Glutamatergic neuron (in vitro differentiated cells): ENCODE measurements around the gene SLC14A1. TPM values are rescaled to one million over a fixed set of nuclear protein-coding genes. Genes with fewer than 3 reads are reported as not detected.

ENCODE experiments used
- DNase-seq: peaks from one replicate; pipeline ENCODE4 v3.0.0; 2022
- H3K27ac Mint-ChIP-seq: one replicate; pipeline ENCODE4 v1.8.0; 2020; ENCODE audit warnings: mild to moderate bottlenecking, mixed read lengths, inconsistent platforms; ENCODE audit not compliant: unreplicated experiment
- H3K27me3 Mint-ChIP-seq: one replicate; pipeline ENCODE4 v1.8.0; 2020; ENCODE audit warnings: mild to moderate bottlenecking, moderate library complexity, mixed read lengths, inconsistent platforms; ENCODE audit not compliant: unreplicated experiment
- H3K36me3 Mint-ChIP-seq: one replicate; pipeline ENCODE4 v1.8.0; 2020; ENCODE audit warnings: mild to moderate bottlenecking, mixed read lengths, inconsistent platforms; ENCODE audit not compliant: unreplicated experiment
- H3K4me1 Mint-ChIP-seq: one replicate; pipeline ENCODE4 v1.8.0; 2020; ENCODE audit warnings: mild to moderate bottlenecking, low read depth, mixed read lengths, inconsistent platforms; ENCODE audit not compliant: unreplicated experiment
- H3K4me3 Mint-ChIP-seq: one replicate; pipeline ENCODE4 v1.8.0; 2020; ENCODE audit warnings: mild to moderate bottlenecking, mixed read lengths, inconsistent platforms; ENCODE audit not compliant: unreplicated experiment
- H3K9me3 Mint-ChIP-seq: one replicate; pipeline ENCODE4 v1.8.0; 2020; ENCODE audit warnings: mild to moderate bottlenecking, moderate library complexity, mixed read lengths, inconsistent platforms; ENCODE audit not compliant: unreplicated experiment
- CTCF ChIP-seq: fragments of 200-600 bp; sonication (generic); IDR thresholded peaks from one replicate; pipeline ENCODE4 v1.5.0; 2021; ENCODE audit not compliant: partially characterized antibody, unreplicated experiment
- total RNA-seq: library from RNA; stranded (reverse); fragmentation: NEBNext Ultra II Directional; extraction: Animal tissue kit (Norgen Biotek cat#: 25700); gene quantifications from one replicate; pipeline ENCODE4 v1.2.1, GENCODE V29; 2021; ENCODE audit not compliant: unreplicated experiment

The SLC14A1 gene
- total RNA-seq, 1 donor from 2014 or later, result not detected

- no peak for TF ChIP-seq CTCF
- Mint-ChIP-seq H3K27ac (no peak overlapping the region), H3K36me3 (no peaks in the 10 kb centered on the region), H3K4me1 (no peaks in the 10 kb centered on the region), H3K9me3 (no peaks in the 10 kb centered on the region), H3K27me3 (no peaks in the 10 kb centered on the region), H3K4me3 (no peak overlapping the region)
- DNase-seq, result no peak
Measured at GRCh38 chr18:45788861-45789260, 64.9 kb downstream of the SLC14A1 start.

- H3K27me3 Mint-ChIP-seq, result no peaks in the 10 kb centered on the region
Measured at GRCh38 chr18:45792506-45793263, 68.7 kb downstream of the SLC14A1 start.

GRCh38 chr18:45793264-45793965 lies 69.4 kb downstream of the SLC14A1 start:
- H3K27me3 Mint-ChIP-seq, result no peaks in the 10 kb centered on the region
- TF ChIP-seq CTCF, result no peak
- H3K36me3 Mint-ChIP-seq, result peaks cover 2% of the 10 kb centered on the region
- H3K4me1 Mint-ChIP-seq, result no peaks in the 10 kb centered on the region
- no peak for DNase-seq
- H3K27ac Mint-ChIP-seq, result no peak overlapping the region
- no peak overlapping the region for H3K4me3 Mint-ChIP-seq
- H3K9me3 Mint-ChIP-seq, result peaks cover 2% of the 10 kb centered on the region

More at GRCh38 chr18:45792506-45793263, 68.7 kb downstream of the SLC14A1 start:
- DNase-seq, result no peak
- Mint-ChIP-seq H3K27ac (no peak overlapping the region), H3K9me3 (no peaks in the 10 kb centered on the region), H3K36me3 (no peaks in the 10 kb centered on the region), H3K4me1 (no peaks in the 10 kb centered on the region), H3K4me3 (no peak overlapping the region)
- TF ChIP-seq CTCF, result no peak

- no peak for TF ChIP-seq CTCF
- no peaks in the 10 kb centered on the region for H3K27me3 Mint-ChIP-seq
- no peak overlapping the region for H3K4me3 Mint-ChIP-seq
- H3K9me3 Mint-ChIP-seq, result peaks cover 9% of the 10 kb centered on the region
- H3K36me3 Mint-ChIP-seq, result peaks cover 28% of the 10 kb centered on the region
- no peak for DNase-seq
- H3K27ac Mint-ChIP-seq, result no peak overlapping the region
- peaks cover 3% of the 10 kb centered on the region for H3K4me1 Mint-ChIP-seq
Measured at GRCh38 chr18:45801416-45802004, 77.5 kb downstream of the SLC14A1 start.

Other genes with a start within 250 kb of the SLC14A1 start
- 0.25 TPM for gene SLC14A2, start 108.7 kb upstream of the SLC14A1 start, total RNA-seq
- gene SIGLEC15, start 101.5 kb downstream of the SLC14A1 start, total RNA-seq, result not detected
- gene EPG5, start 243.1 kb downstream of the SLC14A1 start, total RNA-seq, result 36.6 TPM